Activated CD8-positive, alpha-beta memory T cell treated with anti-CD3 and anti-CD28 coated beads, Interleukin-2, amount 50 U/mL, for 48 hours (primary cell): Measurements from ENCODE around the gene ESCO1.

Experiments used
- DNase-seq: peaks from one replicate; pipeline ENCODE4 v3.0.0-alpha.2; 2020

ESCO1 gene

GRCh38 chr18:21575656-21576055, 24.8 kb downstream of the ESCO1 start:
- no peak for DNase-seq

- DNase-seq = no peak
These were observed 28.7 kb downstream of the ESCO1 start for GRCh38 chr18:21571772-21572171.

- no peak for DNase-seq
These were observed 41.3 kb downstream of the ESCO1 start for GRCh38 chr18:21559195-21559594.

GRCh38 chr18:21557607-21558253, 42.8 kb downstream of the ESCO1 start:
- no peak for DNase-seq

GRCh38 chr18:21550510-21550970, 50.0 kb downstream of the ESCO1 start:
- DNase-seq = no peak

DNA sequence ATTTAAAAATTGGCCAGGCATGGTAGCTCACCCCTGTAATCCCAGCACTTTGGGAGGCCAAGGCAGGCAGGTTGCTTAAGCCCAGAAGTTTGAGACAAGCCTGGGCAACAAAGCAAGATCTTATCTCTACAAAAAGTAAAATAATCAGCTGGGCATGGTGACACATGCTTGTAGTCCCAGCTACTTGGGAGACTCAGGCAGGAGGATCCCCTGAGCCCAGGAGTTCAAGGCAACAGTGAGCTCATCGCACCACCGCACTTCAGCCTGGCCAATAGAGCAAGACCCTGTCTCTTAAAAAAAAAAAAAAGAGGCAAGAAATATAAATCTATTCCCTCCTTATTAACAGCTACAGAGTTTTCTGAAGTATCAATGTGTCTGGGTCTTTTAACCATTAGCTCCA, 51.9 kb downstream of the ESCO1 start:
- no peak for DNase-seq

GRCh38 chr18:21546423-21546822, 54.1 kb downstream of the ESCO1 start:
- DNase-seq = no peak

- DNase-seq = no peak
These were observed 62.3 kb downstream of the ESCO1 start for GRCh38 chr18:21538230-21538629.

DNA sequence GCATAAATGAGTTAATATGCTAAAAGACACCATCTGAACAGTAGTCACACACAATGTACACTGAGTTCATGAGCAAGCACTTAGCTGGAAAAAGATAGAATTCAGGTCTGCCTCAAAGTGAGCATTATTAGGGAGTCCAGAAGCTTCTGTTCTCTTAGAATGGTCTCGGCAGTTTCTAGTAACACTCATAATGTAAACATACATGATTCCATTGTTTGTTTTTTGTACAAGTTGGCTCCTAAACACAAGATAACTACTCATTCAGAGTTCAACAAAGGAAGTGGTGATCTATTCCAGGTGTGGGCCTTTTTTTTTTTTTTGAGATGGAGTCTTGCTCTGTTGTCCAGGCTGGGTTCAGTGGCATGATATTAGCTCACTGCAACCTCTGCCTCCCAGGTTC, 66.2 kb downstream of the ESCO1 start:
- no peak for DNase-seq

- DNase-seq = no peak
These were observed 74.0 kb downstream of the ESCO1 start for GRCh38 chr18:21526463-21526862.

DNA sequence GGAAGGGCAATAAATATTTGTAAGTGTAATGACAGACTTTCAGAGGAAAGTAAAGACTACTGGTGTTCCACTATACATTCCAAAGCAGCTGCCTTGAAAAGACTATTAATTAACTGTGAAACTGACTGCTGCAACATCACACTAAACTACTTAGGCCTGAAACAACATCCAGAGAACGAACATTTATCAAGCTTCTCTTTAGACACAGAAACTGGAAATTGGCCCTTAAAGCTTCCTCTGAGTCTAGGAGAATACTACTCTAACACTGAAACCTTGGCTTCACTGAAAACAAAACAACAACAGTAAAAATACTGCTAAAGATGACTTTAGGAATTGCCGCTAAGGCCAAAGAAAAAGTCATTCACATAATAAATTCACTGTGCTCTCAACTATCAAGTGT, 74.6 kb downstream of the ESCO1 start:
- DNase-seq = no peak

- DNase-seq = no peak
These were observed 78.0 kb downstream of the ESCO1 start for GRCh38 chr18:21522530-21522929.

DNA sequence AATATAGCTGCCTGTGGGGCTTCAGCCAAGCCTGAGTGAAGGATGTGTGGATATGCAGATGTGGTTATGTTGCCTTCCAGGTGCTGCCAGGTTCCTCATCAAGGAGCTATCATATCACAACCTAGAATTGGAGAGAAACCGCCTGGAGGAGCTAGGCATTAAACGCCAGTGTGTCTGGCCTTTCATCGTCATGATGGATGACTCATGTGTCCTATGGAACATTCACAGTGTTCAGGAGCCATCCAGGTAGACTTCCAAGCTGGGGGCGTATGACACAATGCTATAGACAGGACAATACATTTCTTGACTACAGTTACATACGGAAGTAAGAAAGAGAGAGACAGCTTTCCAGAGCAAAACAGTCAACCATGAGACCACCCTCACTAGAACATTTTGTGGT, 86.8 kb downstream of the ESCO1 start:
- no peak for DNase-seq

GRCh38 chr18:21513292-21513691, 87.2 kb downstream of the ESCO1 start:
- DNase-seq = no peak

- DNase-seq = no peak
These were observed 91.4 kb downstream of the ESCO1 start for GRCh38 chr18:21509062-21509461.

- no peak for DNase-seq
These were observed 92.4 kb downstream of the ESCO1 start for GRCh38 chr18:21507913-21508701.

DNA sequence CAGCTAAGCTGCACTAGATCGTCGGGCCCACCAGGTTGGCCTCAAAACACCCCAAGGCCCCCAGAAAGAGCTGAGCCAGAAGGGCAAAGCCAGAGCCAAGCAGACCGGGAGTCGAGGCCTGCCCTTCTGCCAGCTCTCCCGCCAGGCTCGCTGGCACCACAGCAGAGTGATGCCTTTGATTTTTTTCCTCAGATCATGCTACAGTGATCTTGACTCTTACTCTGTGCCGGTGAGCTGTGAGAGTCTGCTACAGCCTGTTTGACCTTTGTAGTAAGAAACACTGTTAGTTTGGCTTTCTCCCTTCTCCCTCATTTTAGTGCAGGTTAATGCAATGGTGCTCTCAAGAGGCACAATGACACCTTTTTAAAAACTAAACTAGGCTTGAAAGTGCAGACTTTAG, 97.8 kb downstream of the ESCO1 start:
- no peak for DNase-seq

DNA sequence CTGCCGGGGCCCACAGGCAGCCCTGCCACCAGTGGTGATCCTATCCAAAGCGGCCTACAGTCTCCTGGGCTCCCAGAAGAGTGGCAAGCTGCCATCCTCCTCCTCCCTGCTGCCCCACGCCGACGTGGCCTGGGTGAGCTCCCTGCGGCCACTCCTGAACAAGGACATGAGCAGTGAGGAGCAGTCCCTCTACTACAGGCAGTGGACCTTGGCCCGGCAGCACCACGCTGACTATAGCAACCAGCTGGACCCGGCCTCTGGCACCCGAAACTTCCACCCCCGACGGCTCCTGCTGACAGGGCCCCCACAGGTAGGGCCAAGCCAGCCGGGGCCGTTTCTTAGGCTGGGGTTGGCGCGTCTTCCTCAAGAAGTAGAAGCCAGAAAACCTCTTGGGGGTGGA, 100.5 kb downstream of the ESCO1 start:
- DNase-seq = no peak

DNA sequence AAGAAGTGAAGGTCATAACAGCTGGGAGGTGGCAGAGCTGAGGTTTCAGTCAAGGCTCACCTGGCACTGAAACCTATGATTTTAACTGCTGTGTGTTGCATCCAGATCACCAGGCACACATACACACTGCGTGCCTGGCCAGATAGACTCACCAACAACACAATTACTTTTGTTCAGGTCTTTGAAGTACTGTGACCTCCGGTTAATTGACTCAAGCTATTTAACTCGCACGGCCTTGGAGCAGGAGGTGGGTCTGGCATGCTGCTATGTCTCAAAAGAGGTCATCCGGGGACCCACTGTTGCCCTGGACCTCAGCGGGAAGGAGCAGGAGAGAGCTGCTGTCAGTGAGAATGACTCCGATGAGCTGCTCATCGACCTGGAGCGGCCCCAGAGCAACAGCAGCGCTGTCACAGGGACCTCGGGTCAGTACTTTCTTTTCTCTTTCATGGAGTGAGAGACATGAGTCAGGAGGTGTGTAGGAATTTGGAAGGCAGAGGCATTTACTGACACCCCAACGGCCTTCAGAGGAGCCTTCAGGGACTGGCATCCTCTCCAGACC, 104.1 kb downstream of the ESCO1 start:
- DNase-seq = no peak

GRCh38 chr18:21490748-21491147, 109.8 kb downstream of the ESCO1 start:
- no peak for DNase-seq

DNA sequence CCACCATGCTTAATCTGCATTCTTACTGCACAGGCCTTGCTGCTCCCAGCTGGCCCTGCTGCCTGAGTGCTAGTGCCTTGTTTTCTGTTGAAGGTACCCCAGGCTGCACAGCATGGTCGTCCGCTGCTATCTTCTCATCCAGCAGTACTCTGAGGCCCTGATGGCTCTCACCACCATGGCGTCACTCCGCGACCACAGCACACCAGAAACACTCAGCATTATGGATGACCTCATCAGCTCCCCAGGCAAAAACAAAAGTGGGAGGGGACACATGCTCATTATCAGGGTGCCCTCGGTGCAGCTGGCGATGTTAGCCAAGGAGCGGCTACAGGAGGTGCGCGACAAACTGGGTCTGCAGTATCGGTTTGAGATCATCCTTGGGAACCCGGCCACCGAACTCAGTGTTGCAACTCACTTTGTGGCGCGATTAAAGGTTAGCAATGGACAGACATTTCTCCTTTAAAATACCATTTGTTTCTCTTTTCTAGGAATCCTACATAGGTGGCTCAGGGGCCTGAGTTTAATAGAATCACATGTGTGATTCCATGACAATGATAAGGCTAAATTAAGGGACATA, 110.5 kb downstream of the ESCO1 start:
- DNase-seq = no peak

DNA sequence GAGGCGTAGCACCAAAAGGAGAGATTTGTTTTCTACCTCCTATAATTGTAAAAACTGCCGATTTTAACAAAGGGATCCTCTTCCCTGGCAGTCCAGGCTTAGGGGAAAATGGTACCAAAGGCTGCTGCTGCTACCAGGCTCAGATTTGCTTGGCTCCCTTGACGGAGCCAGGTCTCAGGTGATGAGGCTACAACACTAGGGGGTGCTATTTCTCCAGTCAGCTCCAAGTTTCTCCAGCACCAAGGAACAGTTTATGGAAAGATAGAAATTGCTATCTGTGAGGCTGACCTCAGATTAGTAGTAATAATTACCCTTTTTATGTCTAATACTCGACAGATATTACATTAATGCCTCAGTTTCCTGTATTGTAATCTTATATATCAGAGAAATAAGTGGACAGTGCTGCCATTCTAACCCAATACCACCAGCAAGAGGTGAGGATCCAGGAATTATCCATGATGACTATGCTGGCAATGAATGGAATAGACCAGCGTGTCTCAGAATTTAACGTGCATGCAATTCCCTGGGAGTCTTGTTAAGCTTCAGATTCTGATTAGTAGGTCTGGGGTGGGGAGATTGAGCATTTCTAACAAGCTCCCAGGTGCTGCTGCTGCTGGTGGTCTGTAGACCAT, 111.3 kb downstream of the ESCO1 start:
- no peak for DNase-seq

GRCh38 chr18:21486905-21487437, 113.5 kb downstream of the ESCO1 start:
- DNase-seq = no peak
